Peyer's patch (tissue), 4 donors: Measurements from ENCODE around the gene DAPK3. TPM values are rescaled to one million over a fixed set of nuclear protein-coding genes. Genes with fewer than 3 reads are reported as not detected.
"Not testable (repeated sequence)": the region's sequence is repeated elsewhere in the genome, so short reads cannot be mapped to it uniquely, and the experiment has no call there.

Source experiments
- DNase-seq, 3 donors: peaks; one replicate each; pipeline ENCODE4 v3.0.0-alpha.2; 2017 to 2019
- H3K27ac ChIP-seq, 4 donors: fragments of 200-600 bp; sonication (generic); one replicate each; pipeline ENCODE4 v1.5.1; 2016 to 2019
- H3K27me3 ChIP-seq, 2 donors: fragments of 200-600 bp; sonication (generic); one replicate each; pipeline ENCODE4 v1.5.1; 2019
- H3K36me3 ChIP-seq, 3 donors: fragments of 200-600 bp; sonication (generic); one replicate each; pipeline ENCODE4 v1.5.1; 2016 to 2019
- H3K4me1 ChIP-seq, 4 donors: fragments of 200-600 bp; sonication (generic); one replicate each; pipeline ENCODE4 v1.5.1; 2016 to 2019
- H3K4me3 ChIP-seq, 4 donors: fragments of 200-600 bp; sonication (generic); 1 replicate in 3 of 4; 2 replicates in 1 of 4; pipeline ENCODE4 v1.5.1; 2016 to 2019; ENCODE audit warnings: mild to moderate bottlenecking in 1 of 4
- H3K9me3 ChIP-seq, 4 donors: fragments of 200-600 bp; sonication (generic); one replicate each; pipeline ENCODE4 v1.5.1; 2016 to 2019; ENCODE audit warnings: mild to moderate bottlenecking in 1 of 4
- CTCF ChIP-seq, 6 experiments: fragments of 450-650 bp in 4 of 6; fragments of 200-600 bp in 2 of 6; sonication (generic) in 1 of 6; IDR thresholded peaks; one replicate each; pipeline ENCODE4 v1.5.1; 2017 to 2019; ENCODE audit warnings: antibody characterized with exemption in 6 of 6, mild to moderate bottlenecking in 3 of 6, moderate library complexity in 1 of 6
- POLR2A ChIP-seq, 2 donors: fragments of 450-650 bp; IDR thresholded peaks; one replicate each; pipeline ENCODE4 v1.5.1; 2017; ENCODE audit warnings: antibody characterized with exemption in 2 of 2, mild to moderate bottlenecking in 2 of 2, moderate library complexity in 2 of 2
- total RNA-seq, 4 donors: library from RNA; depleted of rRNA; stranded (reverse); fragments of >200 nt; gene quantifications; one replicate each; pipeline ENCODE4 v1.1.0, GENCODE V29; 2016

The DAPK3 gene
- total RNA-seq, 4 donors from 2014 or later = 61.3 to 106 (median 88.1) TPM

GRCh38 chr19:4012975-4013634 is 42.2 kb upstream of the DAPK3 start:
- Histone ChIP-seq H3K36me3 (peaks cover 0 to 37% (median 0%) of the 10 kb centered on the region in 3 donors), H3K4me3 (no peak overlapping the region), H3K9me3 (no peaks in the 10 kb centered on the region), H3K27me3 (no peaks in the 10 kb centered on the region), H3K4me1 (peaks cover 0 to 52% (median 13%) of the 10 kb centered on the region in 4 donors), H3K27ac (peak overlapping the region in 1 of 4 donors; percentile 56)
- no peak for TF ChIP-seq CTCF (IDR thresholded peaks at IDR 0.05)
- no peak for TF ChIP-seq POLR2A (IDR thresholded peaks at IDR 0.05)
- peak in 1 of 3 donors; percentile 44 for DNase-seq

DNA sequence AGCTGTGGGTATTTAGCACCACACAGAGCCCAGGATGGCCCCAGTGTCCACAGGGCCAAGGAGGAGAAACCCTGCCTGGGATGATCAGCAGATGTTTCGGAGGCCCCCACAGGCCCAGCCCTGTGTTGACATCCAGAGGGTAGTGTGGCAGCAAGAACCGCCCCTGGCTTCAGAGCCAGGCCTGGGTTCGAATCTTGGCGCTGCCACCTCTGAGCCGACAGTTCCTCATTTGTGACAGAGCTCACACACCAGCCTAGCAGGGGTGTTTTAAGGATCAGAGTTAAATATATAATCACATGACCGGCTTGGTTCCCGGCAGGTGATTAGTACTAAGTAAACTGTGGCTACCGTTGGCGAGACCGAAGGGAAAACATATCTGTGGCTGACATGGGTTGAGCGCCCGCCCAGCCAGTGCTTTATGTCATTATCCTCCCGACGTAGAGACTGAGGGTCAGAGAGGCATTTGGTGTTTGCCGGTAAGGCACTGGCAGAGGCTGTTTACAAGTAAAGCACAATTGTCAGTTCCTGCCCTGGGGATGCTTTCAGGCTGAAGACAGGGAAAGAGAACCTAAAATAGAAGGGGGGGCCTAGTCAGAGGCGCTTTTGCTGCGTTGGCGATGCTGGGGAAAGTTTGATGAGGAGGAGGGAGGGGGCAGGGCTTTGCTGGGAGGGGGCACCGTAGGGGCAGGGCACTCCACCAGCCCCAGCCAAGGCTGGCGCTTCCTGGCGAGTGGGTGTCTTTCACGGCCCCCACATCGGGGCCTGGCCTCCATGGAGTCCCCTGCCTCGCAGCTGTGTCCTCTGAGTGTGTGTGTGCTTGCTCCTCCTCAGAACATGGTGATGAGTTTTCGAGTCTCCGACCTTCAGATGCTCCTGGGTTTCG is 41.4 kb upstream of the DAPK3 start:
- peak in 1 of 3 donors; percentile 46 for DNase-seq
- H3K9me3 ChIP-seq = no peaks in the 10 kb centered on the region
- peaks cover 0 to 53% (median 14%) of the 10 kb centered on the region in 4 donors for H3K4me1 ChIP-seq
- peaks cover 0 to 36% (median 0%) of the 10 kb centered on the region in 3 donors for H3K36me3 ChIP-seq
- H3K27ac ChIP-seq = peak overlapping the region in 1 of 4 donors; percentile 56
- H3K27me3 ChIP-seq = no peaks in the 10 kb centered on the region
- H3K4me3 ChIP-seq = no peak overlapping the region
- TF ChIP-seq CTCF (IDR thresholded peaks at IDR 0.05) (no peak), POLR2A (IDR thresholded peaks at IDR 0.05) (no peak)

DNA sequence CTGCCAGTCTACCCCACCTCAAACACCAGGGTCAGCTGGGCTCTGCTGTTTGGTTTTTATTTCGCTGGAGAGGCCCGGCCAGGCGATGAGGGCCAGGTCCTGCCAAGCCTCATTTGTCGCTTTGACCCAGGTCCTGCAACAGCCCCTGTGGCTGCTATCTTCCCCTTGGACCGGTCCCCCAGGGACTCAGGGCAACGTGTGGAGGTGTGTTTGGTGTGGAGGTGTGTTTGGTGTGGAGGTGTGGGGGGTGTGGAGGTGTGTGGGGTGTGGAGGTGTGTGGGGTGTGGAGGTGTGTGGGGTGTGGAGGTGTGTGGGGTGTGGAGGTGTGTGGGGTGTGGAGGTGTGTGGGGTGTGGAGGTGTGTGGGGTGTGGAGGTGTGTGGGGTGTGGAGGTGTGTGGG is 40.5 kb upstream of the DAPK3 start:
- H3K27ac ChIP-seq = peak overlapping the region in 1 of 4 donors; percentile 42

DNA sequence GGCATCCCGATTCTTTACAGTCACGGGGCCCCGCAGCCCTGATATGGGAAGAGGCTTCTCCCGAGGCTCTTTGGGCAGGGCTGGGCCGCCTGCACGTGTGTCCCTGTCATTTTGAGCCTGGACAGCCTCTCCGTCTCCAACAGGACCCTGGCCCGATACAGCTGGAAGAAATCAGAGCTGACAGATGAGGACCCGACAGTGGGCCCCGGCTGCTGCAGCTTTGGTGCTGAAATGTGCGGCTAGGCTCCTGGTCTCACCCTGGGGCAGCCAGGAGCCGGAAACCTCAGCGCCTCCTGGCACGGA is 39.9 kb upstream of the DAPK3 start:
- no peaks in the 10 kb centered on the region for H3K9me3 ChIP-seq
- peak overlapping the region in 1 of 4 donors; percentile 4 for H3K4me3 ChIP-seq
- no peak for DNase-seq
- H3K36me3 ChIP-seq = peaks cover 0 to 31% (median 0%) of the 10 kb centered on the region in 3 donors
- H3K4me1 ChIP-seq = peaks cover 0 to 59% (median 16%) of the 10 kb centered on the region in 4 donors
- peak overlapping the region in 1 of 4 donors; percentile 42 for H3K27ac ChIP-seq
- H3K27me3 ChIP-seq = no peaks in the 10 kb centered on the region
- TF ChIP-seq POLR2A (IDR thresholded peaks at IDR 0.05) = no peak

More for the DNA sequence above, 40.5 kb upstream of the DAPK3 start:
- H3K9me3 ChIP-seq, DNase-seq, H3K27me3 ChIP-seq, H3K4me3 ChIP-seq: not testable (repeated sequence)
- H3K36me3 ChIP-seq = peaks cover 0 to 36% (median 0%) of the 10 kb centered on the region in 3 donors
- H3K4me1 ChIP-seq = peaks cover 0 to 57% (median 15%) of the 10 kb centered on the region in 4 donors

DNA sequence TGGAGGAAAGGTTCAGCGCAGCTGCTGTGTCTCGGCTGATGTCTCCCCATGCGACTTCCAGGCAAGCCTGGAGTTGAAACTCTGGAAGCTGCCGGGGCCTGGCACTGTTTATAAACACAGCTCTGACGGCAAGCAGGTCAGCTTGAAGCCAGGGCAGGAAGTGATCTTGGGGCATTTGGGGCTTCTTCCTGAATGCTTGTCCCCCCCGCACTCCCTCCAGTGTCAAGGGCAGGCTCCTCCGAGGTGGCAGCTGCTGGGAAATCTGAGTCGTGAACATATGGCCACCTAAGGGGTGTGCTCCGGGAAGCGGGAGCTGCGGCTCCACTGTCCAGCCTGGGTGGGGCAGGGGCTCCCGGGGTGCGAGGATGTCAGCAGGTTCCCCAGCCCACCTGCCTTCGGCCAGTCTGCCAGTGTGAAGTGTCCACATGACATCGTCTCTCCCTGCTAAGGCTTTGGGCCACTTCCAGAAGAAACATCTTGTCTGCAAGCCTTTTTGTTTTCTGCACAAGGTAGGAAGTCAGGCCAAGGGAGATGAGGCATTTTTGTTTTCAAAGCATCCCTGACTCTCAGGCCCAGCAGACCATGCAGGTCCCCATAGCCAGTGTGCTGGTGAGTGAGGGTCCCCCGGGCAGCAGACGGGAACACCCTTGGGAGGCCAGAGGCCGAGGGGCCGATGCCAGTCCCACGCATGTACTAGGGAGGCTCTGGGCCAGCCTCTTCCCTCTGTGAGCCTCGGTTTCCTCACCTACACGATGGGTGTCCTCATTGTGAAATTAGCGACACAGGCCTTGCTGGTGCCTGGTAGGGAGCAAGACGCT is 39.3 kb upstream of the DAPK3 start:
- Histone ChIP-seq H3K27ac (peak overlapping the region in 1 of 4 donors; percentile 42), H3K4me3 (peak overlapping the region in 1 of 4 donors; percentile 4), H3K36me3 (peaks cover 0 to 27% (median 0%) of the 10 kb centered on the region in 3 donors), H3K4me1 (peaks cover 0 to 55% (median 16%) of the 10 kb centered on the region in 4 donors), H3K9me3 (no peaks in the 10 kb centered on the region), H3K27me3 (no peaks in the 10 kb centered on the region)
- peak in 1 of 3 donors; percentile 40 for DNase-seq
- no peak for TF ChIP-seq POLR2A (IDR thresholded peaks at IDR 0.05)
- no peak for TF ChIP-seq CTCF (IDR thresholded peaks at IDR 0.05)

DNA sequence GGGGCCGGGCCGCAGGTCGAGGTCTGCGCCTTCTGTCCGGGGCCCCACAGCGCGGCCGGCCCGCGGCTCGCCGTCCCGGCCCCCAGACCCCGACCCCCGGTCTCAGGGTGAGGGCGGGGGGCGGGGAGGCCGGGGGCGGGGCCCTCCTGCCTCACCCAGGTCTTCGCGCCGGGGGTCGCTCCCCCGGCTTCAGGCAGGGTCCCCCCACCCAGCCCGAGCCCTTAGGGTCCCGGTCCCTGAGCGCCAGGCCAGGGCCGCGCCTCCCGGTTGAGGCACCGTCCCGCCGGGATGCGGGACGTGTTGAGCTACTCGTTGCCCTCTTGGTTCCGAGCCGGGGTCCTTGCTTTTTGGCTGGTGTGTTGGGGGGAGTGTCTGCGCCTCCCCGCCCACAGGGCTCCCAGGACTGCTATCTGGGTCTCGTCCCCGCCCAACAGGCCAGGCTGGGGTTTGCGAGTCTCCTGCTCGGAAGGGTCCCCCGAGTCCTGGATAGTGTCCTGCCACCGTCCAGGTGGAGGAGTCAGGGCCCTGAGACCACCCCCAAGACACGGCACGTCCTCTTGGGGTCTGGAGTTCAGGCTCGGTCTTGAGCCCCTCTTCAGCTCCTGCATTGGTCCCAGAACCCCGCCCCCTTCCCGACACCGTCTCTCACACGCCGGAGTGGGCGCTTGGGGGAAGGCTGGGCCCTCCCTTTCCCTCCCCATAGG is 37.1 kb upstream of the DAPK3 start:
- Histone ChIP-seq H3K27ac (peak overlapping the region; percentile 72 to 97 (median 86)), H3K4me3 (peak overlapping the region; percentile 95 to 100 (median 96)), H3K27me3 (no peaks in the 10 kb centered on the region), H3K9me3 (no peaks in the 10 kb centered on the region), H3K36me3 (peaks cover 0 to 6% (median 0%) of the 10 kb centered on the region in 3 donors), H3K4me1 (peaks cover 0 to 40% (median 16%) of the 10 kb centered on the region in 4 donors)
- DNase-seq = peak in 2 of 3 donors; percentile 43 to 57
- TF ChIP-seq CTCF (IDR thresholded peaks at IDR 0.05) (no peak), POLR2A (IDR thresholded peaks at IDR 0.05) (no peak)
